Mesenteric fat pad (tissue), 1 donor: ENCODE measurements around the gene ATOH7. TPM values are rescaled to one million over a fixed set of nuclear protein-coding genes. Genes with fewer than 3 reads are reported as not detected.

Experiments
- total RNA-seq: library from RNA; stranded (reverse); fragmentation: NEBNext Ultra II Directional; extraction: Animal tissue kit (Norgen Biotek cat#: 25700); gene quantifications from one replicate; pipeline ENCODE4 v1.2.1, GENCODE V29; 2021
- donor health status: DM: yes; HTN: yes; CAD: no.

The ATOH7 gene
- total RNA-seq, 1 donor from 2014 or later = not detected

Other genes with a start within 250 kb of the ATOH7 start
- 59.1 TPM for gene HERC4, start 156.8 kb downstream of the ATOH7 start, total RNA-seq
- gene MYPN, start 122.6 kb downstream of the ATOH7 start, total RNA-seq = not detected
- gene HNRNPH3, start 100.0 kb upstream of the ATOH7 start, total RNA-seq = 91.4 TPM
- gene PBLD, start 100.8 kb upstream of the ATOH7 start, total RNA-seq = 9.2 TPM
- gene RUFY2, start 175.2 kb upstream of the ATOH7 start, total RNA-seq = 21.2 TPM
- 3.8 TPM for gene DNA2, start 239.9 kb upstream of the ATOH7 start, total RNA-seq